GM08714 (cell line): Measurements from ENCODE around the gene ZNF19.
"Not testable (repeated sequence)": the region's sequence is repeated elsewhere in the genome, so short reads cannot be mapped to it uniquely, and the experiment has no call there.

Source experiments
- H3K4me3 ChIP-seq: fragments of 200-500 bp; sonication (Bioruptor generic); 2 replicates; pipeline ENCODE4 v1.5.1; 2014; ENCODE audit warnings: mild to moderate bottlenecking, low read length, inconsistent platforms
- ZNF274 ChIP-seq: IDR thresholded peaks from 2 replicates; pipeline ENCODE4 v1.6.1; 2012; ENCODE audit warnings: mild to moderate bottlenecking, low read depth, low read length

Gene ZNF19

GRCh38 chr16:71489122-71489521, at the start of gene ZNF19:
Gene ZNF19, minus strand, starts transcription at chr16:71489324. Its CDS starts 7,210 bp downstream, at chr16:71482114.
- H3K4me3 ChIP-seq = no peak within 1 kb of the TSS
- no peak for TF ChIP-seq ZNF274

- no peak for TF ChIP-seq ZNF274
Measured at GRCh38 chr16:71537643-71538042, 48.5 kb upstream of the ZNF19 start.

GRCh38 chr16:71536752-71537499, 47.8 kb upstream of the ZNF19 start:
- no peak for TF ChIP-seq ZNF274
- no peak overlapping the region for H3K4me3 ChIP-seq

More at GRCh38 chr16:71537643-71538042, 48.5 kb upstream of the ZNF19 start:
- no peak overlapping the region for H3K4me3 ChIP-seq

GRCh38 chr16:71532366-71532765, 43.2 kb upstream of the ZNF19 start:
- no peak for TF ChIP-seq ZNF274
- H3K4me3 ChIP-seq = no peak overlapping the region

- no peak for TF ChIP-seq ZNF274
- H3K4me3 ChIP-seq = no peak overlapping the region
Measured at GRCh38 chr16:71528863-71529262, 39.7 kb upstream of the ZNF19 start.

- no peak overlapping the region for H3K4me3 ChIP-seq
- TF ChIP-seq ZNF274 = no peak
Measured at GRCh38 chr16:71528257-71528656, 39.1 kb upstream of the ZNF19 start.

- no peak for TF ChIP-seq ZNF274
- H3K4me3 ChIP-seq = no peak within 1 kb of the TSS
Measured at GRCh38 chr16:71526111-71526631, 37.0 kb upstream of the ZNF19 start, which contains the start of gene CHST4. Gene CHST4, plus strand, starts transcription at chr16:71526426. Its CDS starts 10,252 bp downstream, at chr16:71536678.

GRCh38 chr16:71524566-71525553, 35.7 kb upstream of the ZNF19 start:
- H3K4me3 ChIP-seq = no peak overlapping the region
- TF ChIP-seq ZNF274 = no peak

- H3K4me3 ChIP-seq = no peak overlapping the region
- no peak for TF ChIP-seq ZNF274
Measured at GRCh38 chr16:71520550-71520949, 31.4 kb upstream of the ZNF19 start.

GRCh38 chr16:71515026-71515425, 25.9 kb upstream of the ZNF19 start:
- no peak overlapping the region for H3K4me3 ChIP-seq
- TF ChIP-seq ZNF274 = no peak

GRCh38 chr16:71514476-71514875, 25.4 kb upstream of the ZNF19 start:
- no peak for TF ChIP-seq ZNF274
- H3K4me3 ChIP-seq = no peak overlapping the region

GRCh38 chr16:71513302-71513701, 24.2 kb upstream of the ZNF19 start:
- no peak for TF ChIP-seq ZNF274
- H3K4me3 ChIP-seq = no peak overlapping the region

GRCh38 chr16:71507061-71507460, 17.9 kb upstream of the ZNF19 start:
- TF ChIP-seq ZNF274 = no peak
- no peak overlapping the region for H3K4me3 ChIP-seq

- no peak for TF ChIP-seq ZNF274
- H3K4me3 ChIP-seq = no peak overlapping the region
Measured at GRCh38 chr16:71504901-71505300, 15.8 kb upstream of the ZNF19 start.

GRCh38 chr16:71504051-71504450, 14.9 kb upstream of the ZNF19 start:
- H3K4me3 ChIP-seq = not testable (repeated sequence)
